HG03575 (cell line): ENCODE measurements around the gene TSBP1.
"Not testable (repeated sequence)": the region's sequence is repeated elsewhere in the genome, so short reads cannot be mapped to it uniquely, and the experiment has no call there.

ENCODE experiments used
- ATAC-seq: cut with Tn5 transposase; IDR thresholded peaks from one replicate; pipeline ENCODE4 v1.9.1; 2021; ENCODE audit not compliant: unreplicated experiment, insufficient number of reproducible peaks, low FRiP score; ENCODE audit errors: extremely low read depth

TSBP1 gene

DNA sequence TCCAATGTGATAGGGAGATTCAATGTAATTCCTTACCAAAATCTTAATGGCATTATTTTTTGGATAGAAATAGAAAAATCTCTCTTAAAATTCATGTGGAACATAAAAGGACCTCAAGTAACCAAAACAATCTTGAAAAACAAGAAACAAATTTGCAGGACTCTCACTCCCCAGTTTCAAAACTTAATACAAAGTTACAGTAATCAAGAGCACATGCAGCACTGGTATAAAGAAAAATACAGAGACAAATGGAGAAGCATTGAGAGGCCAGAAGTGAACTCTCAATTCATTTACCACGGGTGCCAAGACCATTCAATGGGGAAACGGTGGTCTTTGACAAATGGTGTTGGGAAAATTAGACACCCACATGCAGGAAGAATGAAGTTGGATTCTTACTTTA lies 7.8 kb upstream of the TSBP1 start:
- ATAC-seq = no peak

DNA sequence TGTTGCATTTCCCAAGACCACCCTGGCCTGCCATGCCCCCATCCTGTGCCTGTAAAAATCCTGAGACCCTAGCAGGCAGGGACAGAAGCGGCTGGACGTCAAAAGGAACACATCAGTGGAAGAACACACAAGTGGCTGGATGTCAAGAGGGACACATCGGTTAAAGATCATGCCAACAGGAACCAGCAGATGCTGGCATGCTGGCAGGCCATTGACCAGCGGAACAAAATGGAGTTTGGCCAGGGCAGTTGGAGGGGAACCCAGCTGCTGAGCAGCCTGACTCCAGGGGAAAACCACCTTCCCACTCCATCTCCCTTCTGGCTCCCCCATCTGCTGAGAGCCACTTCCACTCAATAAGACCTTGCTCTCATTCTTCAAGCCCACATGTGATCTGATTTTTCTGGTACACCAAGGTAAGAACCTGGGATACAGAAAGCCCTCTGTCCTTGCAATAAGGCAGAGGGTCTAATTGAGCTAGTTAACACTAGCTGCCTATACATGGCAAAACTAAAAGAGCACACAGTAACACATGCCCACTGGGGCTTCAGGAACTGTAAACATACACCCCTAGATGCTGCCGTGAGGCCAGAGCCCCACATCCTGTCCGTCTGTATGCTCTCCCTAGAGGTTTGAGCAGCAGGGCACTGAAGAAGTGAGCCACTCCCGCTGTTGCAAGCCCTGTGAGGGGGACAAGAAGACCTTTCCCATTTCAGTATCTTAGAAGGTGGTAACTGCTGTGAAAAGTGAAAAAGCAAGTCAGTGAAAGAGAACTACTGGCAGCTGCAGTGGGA lies 4.2 kb upstream of the TSBP1 start:
- ATAC-seq = no peak

DNA sequence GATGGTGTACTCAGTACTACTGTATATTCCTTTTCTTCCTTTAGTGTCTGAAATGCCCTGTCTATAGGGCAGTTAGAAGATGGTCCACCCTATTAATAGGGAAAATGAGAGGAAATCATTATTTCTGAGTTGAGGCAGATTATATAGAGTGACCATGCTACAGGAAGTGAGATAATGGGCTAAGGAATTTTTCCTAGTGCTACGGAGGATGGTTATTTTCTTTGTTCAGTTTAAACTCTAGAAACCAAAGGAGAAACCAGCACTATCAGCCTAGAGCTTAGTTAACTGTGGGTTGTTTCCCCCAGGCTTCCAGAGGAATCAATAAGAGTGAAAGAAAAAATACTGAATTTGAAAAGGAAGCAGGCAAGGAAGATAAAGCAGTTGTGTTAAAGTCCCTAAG lies 474 bp downstream of the TSBP1 start:
- no peak for ATAC-seq

DNA sequence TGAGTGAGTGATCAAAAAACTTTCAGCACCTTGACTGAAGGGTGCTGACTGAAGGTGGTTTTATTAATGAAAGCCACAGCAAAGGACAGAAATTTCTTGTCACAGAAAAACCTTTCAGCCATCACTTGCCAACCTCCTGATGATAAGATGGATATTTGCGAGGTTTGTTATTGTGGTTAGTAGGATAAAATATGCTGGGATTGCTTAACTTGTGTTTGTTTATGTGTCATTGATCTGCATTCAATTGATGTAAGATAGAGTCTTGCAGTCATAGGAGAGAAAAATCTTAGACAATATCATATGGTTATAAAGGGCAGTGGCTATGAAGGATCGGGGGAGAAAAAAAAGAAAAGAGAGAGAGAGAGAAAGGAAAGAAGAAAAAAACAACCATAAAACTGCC lies 1.2 kb downstream of the TSBP1 start:
- ATAC-seq = no peak

DNA sequence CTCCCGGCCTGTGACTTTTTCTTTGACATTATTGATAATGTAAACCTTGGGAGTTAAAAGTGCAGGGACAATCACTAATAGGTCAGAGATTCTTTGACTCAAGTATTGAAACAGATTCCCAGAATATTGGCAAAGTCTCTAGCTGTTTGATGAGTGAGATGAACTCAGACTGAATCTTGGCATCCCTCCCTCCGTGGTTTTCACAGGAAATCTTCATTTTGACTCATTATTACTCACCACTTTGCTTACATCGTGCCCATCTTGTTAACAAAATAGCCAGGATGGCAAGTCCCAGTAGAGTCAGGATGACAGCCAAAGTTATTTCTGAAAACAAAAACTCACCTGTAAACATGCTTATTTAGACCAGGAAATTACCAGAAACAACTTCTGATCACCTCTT lies 2.0 kb downstream of the TSBP1 start:
- no peak for ATAC-seq

DNA sequence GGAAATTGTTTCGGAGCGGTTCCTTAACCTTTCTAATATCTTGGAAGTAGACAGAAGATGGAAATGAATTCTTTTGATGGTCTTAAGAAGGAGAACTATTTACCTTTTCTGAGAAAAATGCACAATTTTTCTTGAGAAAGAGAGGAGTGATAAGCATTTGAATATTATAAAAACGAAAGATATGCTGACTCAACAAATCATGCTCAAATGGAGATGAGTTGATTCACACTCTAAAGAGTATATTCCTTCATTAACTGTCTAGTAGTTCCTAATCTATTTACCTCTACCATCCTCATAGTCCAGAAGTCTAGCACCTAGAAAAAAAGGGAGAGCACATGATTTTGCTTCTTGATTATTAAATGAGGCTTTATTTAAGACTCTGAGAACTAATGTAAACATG lies 4.1 kb downstream of the TSBP1 start:
- no peak for ATAC-seq

DNA sequence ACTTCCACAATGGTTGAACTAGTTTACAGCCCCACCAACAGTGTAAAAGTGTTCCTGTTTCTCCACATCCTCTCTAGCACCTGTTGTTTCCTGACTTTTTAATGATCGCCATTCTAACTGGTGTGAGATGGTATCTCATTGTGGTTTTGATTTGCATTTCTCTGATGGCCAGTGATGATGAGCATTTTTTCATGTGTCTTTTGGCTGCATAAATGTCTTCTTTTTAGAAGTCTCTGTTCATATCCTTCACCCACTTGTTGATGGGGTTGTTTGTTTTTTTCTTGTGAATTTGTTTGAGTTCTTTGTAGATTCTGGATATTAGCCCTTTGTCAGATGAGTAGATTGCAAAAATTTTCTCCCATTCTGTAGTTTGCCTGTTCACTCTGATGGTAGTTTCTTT lies 12.5 kb downstream of the TSBP1 start:
- ATAC-seq = not testable (repeated sequence)

DNA sequence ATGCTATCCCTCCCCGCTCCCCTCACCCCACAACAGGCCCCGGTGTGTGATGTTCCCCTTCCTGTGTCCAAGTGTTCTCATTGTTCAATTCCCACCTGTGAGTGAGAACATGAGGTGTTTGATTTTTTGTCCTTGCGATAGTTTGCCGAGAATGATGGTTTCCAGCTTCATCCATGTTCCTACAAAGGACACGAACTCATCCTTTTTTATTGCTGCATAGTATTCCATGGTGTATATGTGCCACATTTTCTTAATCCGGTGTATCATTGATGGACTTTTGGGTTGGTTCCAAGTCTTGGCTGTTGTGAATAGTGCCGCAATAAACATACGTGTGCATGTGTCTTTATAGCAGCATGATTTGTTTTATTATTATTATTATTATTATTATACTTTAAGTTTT lies 13.2 kb downstream of the TSBP1 start:
- ATAC-seq = not testable (repeated sequence)

DNA sequence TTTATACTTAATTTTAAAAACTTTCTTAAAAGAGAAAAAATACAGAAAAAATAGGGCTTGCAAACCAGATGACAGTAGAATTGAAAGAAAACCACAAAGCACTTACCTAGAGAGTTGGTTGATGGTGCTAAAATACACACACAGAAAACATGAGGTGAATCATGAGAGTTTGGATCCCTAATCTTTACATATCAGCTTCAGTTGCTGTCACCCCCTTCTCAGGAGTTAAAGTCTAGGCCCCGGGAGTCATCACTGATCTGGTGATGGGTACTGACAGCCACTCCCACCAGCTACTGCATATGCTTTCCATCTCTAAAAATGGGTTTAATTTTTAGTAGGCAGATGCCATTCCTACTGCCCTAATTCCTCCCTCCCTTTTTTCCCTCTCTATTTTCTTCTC lies 16.7 kb downstream of the TSBP1 start:
- ATAC-seq = no peak

DNA sequence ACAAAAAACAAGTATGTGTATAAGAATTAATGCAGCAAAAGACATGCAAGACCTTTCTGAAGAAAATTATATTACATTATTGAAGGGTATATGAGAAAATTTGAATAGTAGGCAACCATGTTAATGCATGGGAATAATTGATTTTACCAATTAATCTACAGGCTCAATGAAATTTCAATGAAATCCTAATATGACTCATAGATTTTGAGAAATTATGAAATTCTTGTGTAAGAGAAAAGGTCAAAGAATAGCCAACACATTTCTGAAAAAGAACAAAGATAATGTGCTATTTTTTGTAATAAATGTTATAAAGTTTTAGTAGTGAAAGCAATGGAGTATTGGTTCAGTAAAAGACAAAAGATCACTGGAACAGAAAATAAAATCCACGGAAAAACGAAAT lies 18.4 kb downstream of the TSBP1 start:
- ATAC-seq = no peak

DNA sequence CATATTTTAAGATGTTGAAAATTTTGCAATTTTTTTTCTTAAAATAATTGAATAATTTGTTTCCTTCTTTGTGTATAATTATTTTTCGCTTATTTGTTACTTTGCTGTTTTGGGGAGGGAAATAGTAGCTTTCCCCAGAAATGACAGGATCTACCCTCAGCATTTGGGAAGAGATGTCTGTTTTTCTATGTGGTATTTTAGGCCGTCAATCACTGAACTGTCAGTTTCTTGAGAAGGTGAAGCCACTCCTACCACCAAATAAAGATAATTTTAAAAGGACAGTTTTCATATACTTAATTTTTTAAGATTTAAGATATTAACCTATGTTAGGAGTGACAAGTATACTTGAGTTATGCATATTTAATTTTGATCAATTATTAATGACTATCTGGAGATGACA lies 31.5 kb downstream of the TSBP1 start:
- ATAC-seq = no peak

DNA sequence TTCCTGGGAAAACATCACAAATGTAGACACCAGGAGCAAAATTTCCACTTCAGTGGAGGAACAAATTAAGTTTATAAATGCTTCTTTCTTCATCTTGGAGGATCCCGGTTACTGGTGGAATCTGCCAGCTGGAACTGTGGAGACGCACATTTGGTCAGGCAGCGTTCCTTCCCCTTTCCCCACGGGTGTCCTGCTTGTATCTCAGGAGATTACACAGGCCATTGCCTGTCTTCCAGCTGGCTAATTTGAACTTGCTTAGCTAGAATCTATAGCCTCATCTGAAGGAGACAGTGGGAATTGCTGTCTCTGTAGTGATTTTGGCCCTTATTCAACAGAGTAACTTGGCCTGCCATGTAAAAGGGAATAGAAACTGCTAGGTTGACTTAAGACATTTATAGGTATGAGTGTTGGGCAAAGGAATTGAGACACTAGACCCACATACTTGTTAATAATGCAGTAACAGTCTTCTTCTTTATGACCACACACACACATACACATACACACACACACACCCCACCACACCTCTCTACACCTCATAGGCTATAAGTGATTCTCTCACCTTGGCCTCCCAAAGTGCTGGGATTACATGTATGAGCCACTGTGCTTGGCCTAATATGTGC lies 34.4 kb downstream of the TSBP1 start:
- no peak for ATAC-seq

DNA sequence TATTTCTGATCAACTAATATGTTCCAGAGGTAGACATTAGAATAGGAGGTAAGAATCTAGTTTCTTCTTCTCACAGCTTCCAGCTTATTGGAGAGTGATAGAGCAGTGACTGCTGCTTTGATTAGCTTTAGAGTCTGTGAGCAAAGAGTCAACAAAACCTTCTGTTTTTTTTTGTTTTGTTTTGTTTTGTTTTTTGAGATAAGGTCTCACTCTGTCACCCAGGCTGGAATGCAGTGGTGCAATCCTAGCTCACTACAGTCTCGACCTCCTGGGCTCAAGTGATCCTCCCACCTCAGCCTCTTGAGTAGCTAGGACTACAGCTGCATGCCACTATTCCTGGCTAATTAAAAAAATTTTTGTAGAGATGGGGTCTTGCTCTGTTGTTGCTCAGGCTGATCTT lies 39.3 kb downstream of the TSBP1 start:
- no peak for ATAC-seq

DNA sequence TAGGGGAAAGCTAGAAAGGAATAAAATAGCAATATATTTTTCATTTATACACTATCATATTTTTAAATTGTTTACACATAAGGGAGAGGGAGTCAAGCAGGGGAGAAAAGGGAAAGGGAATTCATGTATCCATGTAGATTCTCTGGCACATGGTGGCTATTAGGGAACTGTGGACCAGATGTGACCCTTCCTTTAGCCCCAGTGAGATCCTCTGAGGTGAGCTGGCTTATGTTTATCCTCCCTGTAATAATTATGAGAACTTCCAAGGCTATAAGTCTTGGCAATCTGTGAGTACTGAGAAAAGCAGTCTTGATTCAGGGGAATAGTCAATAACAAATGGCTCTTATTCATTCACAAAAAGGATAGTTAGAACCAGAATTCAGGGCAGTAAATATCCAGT lies 42.6 kb downstream of the TSBP1 start:
- no peak for ATAC-seq

DNA sequence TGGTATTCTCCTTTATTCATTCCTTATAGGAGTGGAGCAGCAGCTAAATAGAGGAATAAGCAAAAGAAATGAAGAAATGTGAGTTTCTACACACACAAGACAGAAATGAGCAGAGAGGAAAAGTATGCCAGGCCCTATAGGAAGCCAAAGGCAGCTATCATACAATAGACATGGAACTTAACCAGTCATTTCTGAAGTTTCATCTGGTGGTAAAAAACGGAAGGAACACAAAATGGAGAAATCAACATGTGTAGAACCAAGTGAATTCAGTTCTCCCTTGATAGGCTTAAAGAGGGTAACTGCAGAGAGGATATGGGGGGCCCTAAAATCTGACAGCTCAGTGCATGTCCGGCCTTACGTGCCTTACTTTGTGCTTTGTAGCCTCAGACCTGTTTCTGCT lies 44.6 kb downstream of the TSBP1 start:
- ATAC-seq = no peak

DNA sequence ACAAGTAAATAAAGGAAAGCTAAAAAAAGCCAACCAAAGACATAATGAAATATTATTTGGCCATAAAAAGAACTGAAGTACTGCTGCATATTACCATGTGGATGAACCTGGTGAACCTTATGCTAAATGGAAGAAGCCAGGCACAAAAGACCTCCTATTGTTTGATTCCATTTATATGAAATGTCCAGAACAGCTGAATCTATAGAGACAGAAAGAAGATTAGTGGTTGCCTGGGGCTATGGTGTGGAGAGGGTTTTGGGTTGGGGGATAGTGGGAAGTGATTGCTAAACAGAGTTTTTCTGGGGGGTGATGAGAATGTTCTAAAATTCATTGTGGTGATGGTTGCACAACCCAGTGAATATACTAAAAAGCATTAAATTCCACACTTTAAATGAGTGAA lies 53.2 kb downstream of the TSBP1 start:
- no peak for ATAC-seq

DNA sequence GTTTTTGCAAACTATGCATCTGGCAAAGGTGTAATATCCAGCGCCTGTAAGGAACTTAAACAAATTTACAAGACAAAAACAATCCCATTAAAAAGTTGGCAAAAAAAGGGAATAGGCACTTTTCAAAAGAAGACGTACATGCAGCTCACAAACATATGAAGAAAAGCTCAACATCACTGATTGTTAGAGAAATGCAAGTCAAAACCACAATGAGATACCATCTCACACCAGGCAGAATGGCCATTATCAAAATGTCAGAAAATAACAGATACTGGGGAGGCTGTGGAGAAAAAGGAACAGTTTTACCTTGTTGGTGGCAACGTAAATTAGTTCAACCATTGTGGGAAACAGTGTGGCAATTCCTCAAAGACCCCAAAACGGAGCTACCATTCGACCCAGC lies 54.2 kb downstream of the TSBP1 start:
- no peak for ATAC-seq

DNA sequence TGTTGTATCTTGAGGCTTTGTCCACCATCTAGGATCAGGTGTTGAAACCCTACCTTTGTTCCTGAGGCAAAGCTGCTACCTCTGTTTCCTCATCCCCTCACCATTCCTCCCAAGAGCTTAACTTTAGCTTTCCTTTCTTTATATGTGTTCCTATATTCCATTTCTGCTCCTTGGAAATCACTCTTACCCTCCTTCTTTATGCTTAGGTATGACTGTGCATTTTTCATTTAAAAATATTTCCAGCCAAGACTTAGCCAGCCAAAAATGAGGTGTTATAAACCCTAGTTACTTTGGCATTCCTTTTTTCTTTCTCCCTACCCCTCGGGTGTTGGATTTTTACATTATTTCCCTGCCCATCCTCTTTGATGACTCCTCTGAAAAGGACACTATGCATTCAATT lies 57.7 kb downstream of the TSBP1 start:
- ATAC-seq = no peak

DNA sequence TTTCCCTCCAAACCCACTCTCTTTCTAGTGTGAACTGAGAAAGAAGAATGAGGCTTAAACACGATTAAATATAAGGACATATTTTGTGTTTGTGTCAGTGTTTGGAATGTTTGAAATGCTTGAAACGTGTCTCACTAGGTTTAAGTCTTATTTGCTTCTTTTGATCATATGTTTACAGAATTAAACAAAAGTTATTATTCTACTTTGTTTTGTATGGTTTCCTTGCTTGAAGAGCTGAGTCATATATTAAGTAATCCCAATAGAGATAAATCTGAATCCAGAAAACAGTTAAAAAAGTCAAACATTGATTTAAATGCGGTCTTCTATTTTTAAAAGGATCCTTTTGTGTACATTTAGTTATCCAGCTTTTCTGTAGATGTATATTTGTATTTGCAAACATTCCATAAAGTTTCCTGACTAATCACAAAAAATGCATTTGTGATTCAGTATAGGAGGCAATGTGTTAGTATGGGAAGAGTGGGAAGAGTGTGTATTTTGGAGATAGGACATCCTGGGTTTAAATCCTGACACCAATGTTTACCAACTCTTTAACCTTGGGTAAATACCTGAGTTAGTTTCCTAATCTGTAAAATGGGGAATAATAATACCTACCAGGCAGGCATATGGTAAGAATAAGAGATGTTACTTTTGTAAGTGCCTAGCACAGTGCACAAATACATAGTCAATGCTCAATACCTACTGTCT lies 72.9 kb downstream of the TSBP1 start:
- ATAC-seq = no peak

DNA sequence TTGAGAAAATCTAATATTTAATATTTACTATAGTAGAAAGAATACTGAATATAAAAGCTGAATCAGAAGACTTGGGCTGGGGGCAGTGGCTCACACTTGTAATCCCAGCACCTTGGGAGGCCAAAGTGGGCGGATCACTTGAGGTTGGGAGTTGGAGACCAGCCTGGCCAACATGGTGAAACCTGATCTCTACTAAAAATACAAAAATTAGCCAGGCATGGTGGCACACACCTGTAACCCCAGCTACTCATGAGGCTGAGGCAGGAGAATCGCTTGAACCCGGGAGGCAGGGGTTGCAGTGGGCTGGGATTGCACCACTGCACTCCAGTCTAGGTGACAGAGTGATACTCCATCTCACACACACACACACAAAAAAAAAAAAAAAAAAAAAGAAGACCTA lies 76.7 kb downstream of the TSBP1 start:
- not testable (repeated sequence) for ATAC-seq
